Neural cell (in vitro differentiated cells): ENCODE results near the gene ARAP2. TPM values are rescaled to one million over a fixed set of nuclear protein-coding genes. Genes with fewer than 3 reads are reported as not detected.

Source experiments
- H2AFZ ChIP-seq: fragments of 200-600, 300-800 bp; sonication (generic), shearing (Covaris generic); 2 replicates; pipeline ENCODE4 v1.6.0; 2014; ENCODE audit warnings: low read depth, mild to moderate bottlenecking, antibody characterized with exemption, low read length, moderate library complexity
- H3F3A ChIP-seq: fragments of 200-600 bp; shearing (Covaris generic); 2 replicates; pipeline ENCODE4 v1.6.1; 2016; ENCODE audit warnings: mild to moderate bottlenecking, moderate library complexity, mixed read lengths, antibody characterized with exemption, low read length; ENCODE audit not compliant: insufficient read depth, poor library complexity, severe bottlenecking
- H3K27ac ChIP-seq: fragments of 200-600, 300-800 bp; sonication (generic), shearing (Covaris generic); 2 replicates; pipeline ENCODE4 v1.5.1; 2014; ENCODE audit warnings: mild to moderate bottlenecking, low read length, moderate library complexity
- H3K27me3 ChIP-seq: fragments of 300-800, 200-600 bp; sonication (generic), shearing (Covaris generic); 2 replicates; pipeline ENCODE4 v1.6.0; 2014; ENCODE audit warnings: mild to moderate bottlenecking, low read depth, low read length, moderate library complexity; ENCODE audit not compliant: insufficient read depth
- H3K36me3 ChIP-seq: fragments of 300-800, 200-600 bp; sonication (generic), shearing (Covaris generic); 2 replicates; pipeline ENCODE4 v1.5.1; 2014; ENCODE audit warnings: mild to moderate bottlenecking, antibody characterized with exemption, low read length, moderate library complexity; ENCODE audit not compliant: insufficient read depth
- H3K4me2 ChIP-seq: fragments of 300-800, 200-600 bp; sonication (generic), shearing (Covaris generic); 2 replicates; pipeline ENCODE4 v1.6.0; 2014; ENCODE audit warnings: mild to moderate bottlenecking, low read length
- H3K4me3 ChIP-seq: fragments of 300-800, 200-600 bp; sonication (generic), shearing (Covaris generic); 2 replicates; pipeline ENCODE4 v1.5.1; 2014; ENCODE audit warnings: mild to moderate bottlenecking, low read length, moderate library complexity
- H3K79me2 ChIP-seq: fragments of 200-600 bp; shearing (Covaris generic); replicated peaks from 2 replicates; pipeline ENCODE4 v1.6.0; 2014; ENCODE audit warnings: mild to moderate bottlenecking, low read length, moderate library complexity; ENCODE audit not compliant: insufficient read depth
- H3K9ac ChIP-seq: fragments of 300-800, 200-600 bp; sonication (generic), shearing (Covaris generic); 2 replicates; pipeline ENCODE4 v1.6.1; 2016; ENCODE audit warnings: mild to moderate bottlenecking, low read length, mixed read lengths
- H3K9me2 ChIP-seq: fragments of 200-600 bp; shearing (Covaris generic); 2 replicates; pipeline ENCODE4 v1.6.1; 2016; ENCODE audit warnings: mild to moderate bottlenecking, low read length, mixed read lengths; ENCODE audit not compliant: insufficient read depth
- H3K9me3 ChIP-seq: fragments of 200-600, 300-800 bp; sonication (generic), shearing (Covaris generic); 2 replicates; pipeline ENCODE4 v1.6.1; 2016; ENCODE audit warnings: mild to moderate bottlenecking, mixed run types, low read length, moderate library complexity, mixed read lengths
- H4K20me1 ChIP-seq: fragments of 200-600 bp; shearing (Covaris generic); 2 replicates; pipeline ENCODE4 v1.6.1; 2016; ENCODE audit warnings: mild to moderate bottlenecking, mixed run types; ENCODE audit not compliant: insufficient read depth
- CTCF ChIP-seq: fragments of 450-650 bp; IDR thresholded peaks from 2 replicates; pipeline ENCODE4 v1.5.1; 2014; ENCODE audit warnings: antibody characterized with exemption, mild to moderate bottlenecking, moderate library complexity; ENCODE audit not compliant: poor library complexity, severe bottlenecking
- EP300 ChIP-seq: fragments of 450-650 bp; conservative IDR thresholded peaks from 2 replicates; pipeline ENCODE4 v1.6.1; 2014; ENCODE audit warnings: antibody characterized with exemption, mild to moderate bottlenecking, moderate library complexity; ENCODE audit not compliant: poor library complexity, severe bottlenecking
- EZH2 ChIP-seq: fragments of 200-600, 300-800 bp; shearing (Covaris generic), sonication (generic); IDR thresholded peaks from 2 replicates; pipeline ENCODE4 v1.6.1; 2014; ENCODE audit warnings: antibody characterized with exemption, low read length, borderline replicate concordance, mild to moderate bottlenecking; ENCODE audit not compliant: insufficient read depth, poor library complexity, severe bottlenecking
- MXI1 ChIP-seq: fragments of 450-650 bp; conservative IDR thresholded peaks from 2 replicates; pipeline ENCODE4 v1.6.1; 2014; ENCODE audit warnings: antibody characterized with exemption, mild to moderate bottlenecking; ENCODE audit not compliant: poor library complexity, severe bottlenecking
- POLR2AphosphoS5 ChIP-seq: IDR thresholded peaks from 2 replicates; pipeline ENCODE4 v1.6.1; 2012
- RAD21 ChIP-seq: fragments of 450-650 bp; conservative IDR thresholded peaks from 2 replicates; pipeline ENCODE4 v1.6.1; 2014; ENCODE audit warnings: antibody characterized with exemption, mild to moderate bottlenecking, moderate library complexity
- REST ChIP-seq: IDR thresholded peaks from 2 replicates; pipeline ENCODE4 v1.6.1; 2012; ENCODE audit warnings: borderline replicate concordance
- SMC3 ChIP-seq: fragments of 450-650 bp; conservative IDR thresholded peaks from 2 replicates; pipeline ENCODE4 v1.6.1; 2014; ENCODE audit warnings: antibody characterized with exemption, mild to moderate bottlenecking, moderate library complexity; ENCODE audit not compliant: poor library complexity
- TAF1 ChIP-seq: IDR thresholded peaks from 2 replicates; pipeline ENCODE4 v1.6.1; 2012; ENCODE audit warnings: low read depth
- polyA plus RNA-seq: library from polyadenylated mRNA; depleted of rRNA; stranded (reverse); fragments of >200 nt; gene quantifications from 2 replicates; pipeline ENCODE4 v1.2.3, GENCODE V29; 2014

Gene ARAP2
- polyA plus RNA-seq, 1 donor from 2014 or later = 2.1 TPM

- H3K79me2 ChIP-seq = no peaks in the 10 kb centered on the region
- H3K9me2 ChIP-seq = no peaks in the 10 kb centered on the region
- no peaks in the 10 kb centered on the region for H3K27me3 ChIP-seq
- no peaks in the 10 kb centered on the region for H3F3A ChIP-seq
- no peak overlapping the region for H3K9ac ChIP-seq
- no peak overlapping the region for H3K4me2 ChIP-seq
- H3K4me3 ChIP-seq = no peak overlapping the region
- no peaks in the 10 kb centered on the region for H3K36me3 ChIP-seq
- H3K27ac ChIP-seq = no peak overlapping the region
- no peak overlapping the region for H2AFZ ChIP-seq
- no peak for TF ChIP-seq REST
- TF ChIP-seq MXI1 = no peak
- no peak for TF ChIP-seq CTCF
- TF ChIP-seq RAD21 = no peak
- no peaks in the 10 kb centered on the region for H3K9me3 ChIP-seq
- H4K20me1 ChIP-seq = no peaks in the 10 kb centered on the region
These were observed 81.1 kb downstream of the ARAP2 start for GRCh38 chr4:36163198-36163597.

DNA sequence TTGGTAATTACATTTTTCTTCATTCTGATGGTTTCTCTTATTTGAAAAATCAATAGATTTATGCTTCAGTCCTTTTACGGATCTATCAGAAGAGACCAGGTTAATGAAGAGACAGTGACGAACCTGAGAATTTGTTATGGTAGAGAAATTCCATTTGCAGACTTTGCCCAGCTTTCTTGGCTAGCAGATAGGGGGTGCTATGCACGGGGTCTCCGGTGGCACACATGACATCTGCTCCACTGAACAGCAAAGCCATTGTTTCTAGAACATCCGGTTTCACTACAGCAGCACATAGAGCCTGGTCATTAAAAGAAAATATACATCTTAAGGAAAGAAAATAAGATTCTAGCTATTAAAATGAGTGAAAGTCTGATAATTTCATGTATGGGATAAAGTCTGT, 85.1 kb downstream of the ARAP2 start:
- TF ChIP-seq TAF1 (no peak), CTCF (no peak), REST (no peak), MXI1 (no peak), EZH2 (no peak), POLR2AphosphoS5 (no peak), EP300 (no peak), SMC3 (no peak)
- Histone ChIP-seq H3K36me3 (no peaks in the 10 kb centered on the region), H3K9me2 (no peaks in the 10 kb centered on the region), H3K27me3 (no peaks in the 10 kb centered on the region), H3K79me2 (no peaks in the 10 kb centered on the region), H4K20me1 (no peaks in the 10 kb centered on the region), H2AFZ (no peak overlapping the region), H3K9me3 (no peaks in the 10 kb centered on the region), H3K9ac (no peak overlapping the region), H3K4me2 (no peak overlapping the region), H3K4me3 (no peak overlapping the region), H3F3A (no peaks in the 10 kb centered on the region), H3K27ac (no peak overlapping the region)
